Neural cell (in vitro differentiated cells): Measurements from ENCODE around the gene SNRNP70.

Source experiments
- EP300 ChIP-seq: fragments of 450-650 bp; conservative IDR thresholded peaks from 2 replicates; pipeline ENCODE4 v1.6.1; 2014; ENCODE audit warnings: antibody characterized with exemption, mild to moderate bottlenecking, moderate library complexity; ENCODE audit not compliant: poor library complexity, severe bottlenecking
- EZH2 ChIP-seq: fragments of 200-600, 300-800 bp; shearing (Covaris generic), sonication (generic); IDR thresholded peaks from 2 replicates; pipeline ENCODE4 v1.6.1; 2014; ENCODE audit warnings: antibody characterized with exemption, low read length, borderline replicate concordance, mild to moderate bottlenecking; ENCODE audit not compliant: insufficient read depth, poor library complexity, severe bottlenecking
- MXI1 ChIP-seq: fragments of 450-650 bp; conservative IDR thresholded peaks from 2 replicates; pipeline ENCODE4 v1.6.1; 2014; ENCODE audit warnings: antibody characterized with exemption, mild to moderate bottlenecking; ENCODE audit not compliant: poor library complexity, severe bottlenecking
- POLR2AphosphoS5 ChIP-seq: IDR thresholded peaks from 2 replicates; pipeline ENCODE4 v1.6.1; 2012
- SMC3 ChIP-seq: fragments of 450-650 bp; conservative IDR thresholded peaks from 2 replicates; pipeline ENCODE4 v1.6.1; 2014; ENCODE audit warnings: antibody characterized with exemption, mild to moderate bottlenecking, moderate library complexity; ENCODE audit not compliant: poor library complexity
- TAF1 ChIP-seq: IDR thresholded peaks from 2 replicates; pipeline ENCODE4 v1.6.1; 2012; ENCODE audit warnings: low read depth
- TF ChIP-seq, protein P1 (sequence below): fragments of 450-650 bp; IDR thresholded peaks from 2 replicates; pipeline ENCODE4 v1.5.1; 2014; ENCODE audit warnings: antibody characterized with exemption, mild to moderate bottlenecking, moderate library complexity; ENCODE audit not compliant: poor library complexity, severe bottlenecking

GRCh38 chr19:49145573-49146407 is 60.5 kb downstream of the SNRNP70 start:
- TF ChIP-seq, protein P1, sequence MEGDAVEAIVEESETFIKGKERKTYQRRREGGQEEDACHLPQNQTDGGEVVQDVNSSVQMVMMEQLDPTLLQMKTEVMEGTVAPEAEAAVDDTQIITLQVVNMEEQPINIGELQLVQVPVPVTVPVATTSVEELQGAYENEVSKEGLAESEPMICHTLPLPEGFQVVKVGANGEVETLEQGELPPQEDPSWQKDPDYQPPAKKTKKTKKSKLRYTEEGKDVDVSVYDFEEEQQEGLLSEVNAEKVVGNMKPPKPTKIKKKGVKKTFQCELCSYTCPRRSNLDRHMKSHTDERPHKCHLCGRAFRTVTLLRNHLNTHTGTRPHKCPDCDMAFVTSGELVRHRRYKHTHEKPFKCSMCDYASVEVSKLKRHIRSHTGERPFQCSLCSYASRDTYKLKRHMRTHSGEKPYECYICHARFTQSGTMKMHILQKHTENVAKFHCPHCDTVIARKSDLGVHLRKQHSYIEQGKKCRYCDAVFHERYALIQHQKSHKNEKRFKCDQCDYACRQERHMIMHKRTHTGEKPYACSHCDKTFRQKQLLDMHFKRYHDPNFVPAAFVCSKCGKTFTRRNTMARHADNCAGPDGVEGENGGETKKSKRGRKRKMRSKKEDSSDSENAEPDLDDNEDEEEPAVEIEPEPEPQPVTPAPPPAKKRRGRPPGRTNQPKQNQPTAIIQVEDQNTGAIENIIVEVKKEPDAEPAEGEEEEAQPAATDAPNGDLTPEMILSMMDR: peak; percentile 60
- TF ChIP-seq POLR2AphosphoS5 (peak; percentile 10), EZH2 (no peak), EP300 (no peak), SMC3 (peak; percentile 50), MXI1 (no peak), TAF1 (no peak)
